GM12892 (cell line): ENCODE data around the gene ZBTB16.

Experiments
- POLR2A ChIP-seq: IDR thresholded peaks from 2 replicates; pipeline ENCODE4 v1.6.1; 2011; ENCODE audit warnings: low read depth, low read length, control low read depth
- POLR2AphosphoS5 ChIP-seq: IDR thresholded peaks from 2 replicates; pipeline ENCODE4 v1.6.1; 2011; ENCODE audit warnings: low read depth, low read length, control low read depth

DNA sequence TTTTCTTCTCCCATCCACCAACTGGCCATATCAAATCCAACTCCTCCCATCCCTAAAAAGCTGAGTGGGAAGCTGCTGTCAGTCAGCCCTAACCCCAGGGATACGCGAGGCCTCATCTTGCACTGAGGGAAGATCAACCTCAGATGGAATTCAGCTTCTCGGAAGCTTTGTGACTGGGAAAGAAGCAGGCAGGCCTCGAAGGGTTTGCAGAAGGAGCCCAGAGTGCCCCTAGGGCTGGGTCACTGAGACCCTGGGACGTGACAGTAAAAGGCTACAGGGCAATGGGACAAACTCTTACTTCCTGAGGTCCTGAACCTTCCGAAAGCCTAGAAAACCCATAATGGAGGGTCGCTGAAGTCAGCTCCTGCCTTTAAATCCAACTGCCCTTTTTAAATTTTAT is 202.3 kb downstream of the ZBTB16 start:
- TF ChIP-seq POLR2AphosphoS5 (no peak), POLR2A (no peak)
